ENCODE data around the gene DNAJC17.
A peak's percentile ranks its signal among the peaks of the same experiment; 100 is the strongest.

The DNAJC17 gene

GRCh38 chr15:40830884-40831283 lies 23.6 kb upstream of the DNAJC17 start:
- no peak for DNase-seq (ENCODE audit: low read depth)
- TF ChIP-seq CTCF (conservative IDR thresholded peaks at IDR 0.05; ENCODE audit: low read depth, low read length), result no peak
- no peak overlapping the region for H3K4me3 ChIP-seq (ENCODE audit: low read length)

- DNase-seq (ENCODE audit: low read depth), result no peak
- TF ChIP-seq CTCF (conservative IDR thresholded peaks at IDR 0.05; ENCODE audit: low read depth, low read length), result no peak
- H3K4me3 ChIP-seq (ENCODE audit: low read length), result no peak overlapping the region
Measured at GRCh38 chr15:40829115-40829514, 21.8 kb upstream of the DNAJC17 start.

- H3K4me3 ChIP-seq (ENCODE audit: low read length), result no peak within 1 kb of the TSS
- no peak for TF ChIP-seq CTCF (conservative IDR thresholded peaks at IDR 0.05; ENCODE audit: low read depth, low read length)
- no peak for DNase-seq (ENCODE audit: low read depth)
Measured at GRCh38 chr15:40828447-40829036, 21.3 kb upstream of the DNAJC17 start, which contains the start of gene PPP1R14D. TSS of gene PPP1R14D (minus strand) at chr15:40828708. CDS start at chr15:40828641, 67 bp downstream.

GRCh38 chr15:40826423-40827075 lies 19.3 kb upstream of the DNAJC17 start:
- DNase-seq (ENCODE audit: low read depth), result no peak
- H3K4me3 ChIP-seq (ENCODE audit: low read length), result no peak overlapping the region
- no peak for TF ChIP-seq CTCF (conservative IDR thresholded peaks at IDR 0.05; ENCODE audit: low read depth, low read length)

GRCh38 chr15:40825661-40826422 lies 18.6 kb upstream of the DNAJC17 start:
- TF ChIP-seq CTCF (conservative IDR thresholded peaks at IDR 0.05; ENCODE audit: low read depth, low read length), result no peak
- peak; percentile 85 for DNase-seq (ENCODE audit: low read depth)
- no peak overlapping the region for H3K4me3 ChIP-seq (ENCODE audit: low read length)

GRCh38 chr15:40823572-40824343 lies 16.5 kb upstream of the DNAJC17 start:
- no peak overlapping the region for H3K4me3 ChIP-seq (ENCODE audit: low read length)
- no peak for TF ChIP-seq CTCF (conservative IDR thresholded peaks at IDR 0.05; ENCODE audit: low read depth, low read length)
- DNase-seq (ENCODE audit: low read depth), result no peak

Measured in retinal pigment epithelial cell (primary cell).